HCT116 (cell line): Measurements from ENCODE around the gene IL1RAPL1. TPM values are rescaled to one million over a fixed set of nuclear protein-coding genes. Genes with fewer than 3 reads are reported as not detected.

Source experiments
- ATAC-seq: fragments of 200-7000 bp; cut with Tn5 transposase; 2 replicates; pipeline ENCODE4 v1.9.1; 2020; ENCODE audit warnings: mild to moderate bottlenecking, moderate library complexity
- BruUV-seq: library from RNA; stranded (reverse); fragments of 400-500 nt; replicated peaks from 2 replicates; lab custom pipeline; 2021; lab: Mats Ljungman, UMichigan
- CTCF ChIA-PET: fragments of 300-600 bp; sonication (Branson Sonifier 250); formaldehyde crosslinking; loops from one replicate; lab custom pipeline; 2021; ENCODE audit warnings: antibody characterized with exemption; lab: Charles Lee
- POLR2A ChIA-PET: fragments of 300-600, 350-600 bp; sonication (Branson Sonifier 250); formaldehyde crosslinking; loops from one replicate; lab custom pipeline; 2021; ENCODE audit warnings: antibody characterized with exemption; lab: Charles Lee
- RAD21 ChIA-PET, 2 experiments: fragments of 300-600 bp; sonication (Branson Sonifier 250); formaldehyde crosslinking; loops; one replicate each; lab custom pipeline; 2023; ENCODE audit warnings: low total read pairs in 2 of 2; ENCODE audit not compliant: uncharacterized antibody in 2 of 2, unreplicated experiment in 2 of 2, low non-redundant PET in 1 of 2; lab: Charles Lee
- DNase-seq: peaks from one replicate; pipeline ENCODE4 v3.0.0-alpha.2; 2010; ENCODE audit warnings: low read depth, low spot score
- H2AFZ ChIP-seq: fragments of 200-600 bp; shearing (Covaris generic), sonication (generic); 2 replicates; pipeline ENCODE4 v1.6.1; 2017; ENCODE audit warnings: low read depth, mixed run types, mixed read lengths, antibody characterized with exemption, low read length; ENCODE audit not compliant: poor library complexity, severe bottlenecking
- H3K27ac ChIP-seq: 2 replicates; pipeline ENCODE4 v1.5.1; 2012; ENCODE audit warnings: low read depth, low read length
- H3K27me3 ChIP-seq: fragments of 200-600 bp; sonication (generic); 2 replicates; pipeline ENCODE4 v1.6.1; 2016; ENCODE audit warnings: mixed run types, low read length, mixed read lengths; ENCODE audit not compliant: insufficient read depth
- H3K36me3 ChIP-seq, 2 experiments: fragments of 200-500 bp in 1 of 2; fragments of 200-600 bp in 1 of 2; sonication (Bioruptor generic) in 1 of 2; sonication (generic) in 1 of 2; 2 replicates each; pipeline versions ENCODE4 v1.5.1 to v1.6.1; 2014 to 2016; ENCODE audit warnings: low read length in 2 of 2, inconsistent platforms in 1 of 2, mixed read lengths in 1 of 2, mixed run types in 1 of 2; ENCODE audit not compliant: insufficient read depth in 2 of 2, control insufficient read depth in 1 of 2
- H3K4me1 ChIP-seq, 2 experiments: fragments of 200-600 bp in 1 of 2; sonication (generic) in 1 of 2; 2 replicates each; pipeline versions ENCODE4 v1.5.1 to v1.6.1; 2012 to 2017; ENCODE audit warnings: low read length in 2 of 2, inconsistent platforms in 1 of 2, mild to moderate bottlenecking in 1 of 2, mixed read lengths in 1 of 2, mixed run types in 1 of 2, moderate library complexity in 1 of 2; ENCODE audit not compliant: insufficient read depth in 2 of 2, control insufficient read depth in 1 of 2
- H3K4me2 ChIP-seq: fragments of 200-600 bp; sonication (generic); 2 replicates; pipeline ENCODE4 v1.6.1; 2017; ENCODE audit warnings: mixed run types, low read length, mixed read lengths
- H3K4me3 ChIP-seq, 2 experiments: fragments of 200-600 bp in 1 of 2; sonication (generic) in 1 of 2; replicated peaks in 1 of 2; 2 replicates each; pipeline ENCODE4 v1.5.1; 2011 to 2016; ENCODE audit warnings: low read length in 2 of 2, control low read depth in 1 of 2, low read depth in 1 of 2, mild to moderate bottlenecking in 1 of 2, mixed read lengths in 1 of 2, mixed run types in 1 of 2
- H3K79me2 ChIP-seq: fragments of 200-600 bp; sonication (generic); 2 replicates; pipeline ENCODE4 v1.6.1; 2017; ENCODE audit warnings: mild to moderate bottlenecking, mixed run types, low read length, moderate library complexity, mixed read lengths; ENCODE audit not compliant: insufficient read depth
- H3K9ac ChIP-seq: fragments of 200-600 bp; sonication (generic); 2 replicates; pipeline ENCODE4 v1.6.1; 2016; ENCODE audit warnings: low read length, mixed read lengths
- H3K9me2 ChIP-seq: fragments of 200-600 bp; sonication (generic), shearing (Covaris generic); 2 replicates; pipeline ENCODE4 v1.6.1; 2017; ENCODE audit warnings: mixed run types, mild to moderate bottlenecking, moderate library complexity; ENCODE audit not compliant: insufficient read depth
- H3K9me3 ChIP-seq, 2 experiments: fragments of 200-500 bp in 1 of 2; fragments of 200-600 bp in 1 of 2; sonication (Bioruptor generic) in 1 of 2; sonication (generic) in 1 of 2; 2 replicates each; pipeline ENCODE4 v1.6.1; 2014 to 2017; ENCODE audit warnings: low read length in 2 of 2, mixed read lengths in 2 of 2, inconsistent platforms in 1 of 2, low read depth in 1 of 2, mild to moderate bottlenecking in 1 of 2, mixed run types in 1 of 2, moderate library complexity in 1 of 2; ENCODE audit not compliant: control insufficient read depth in 1 of 2, insufficient read depth in 1 of 2
- H4K20me1 ChIP-seq: fragments of 200-600 bp; sonication (generic), shearing (Covaris generic); 2 replicates; pipeline ENCODE4 v1.6.1; 2017; ENCODE audit warnings: mixed run types, mild to moderate bottlenecking, moderate library complexity; ENCODE audit not compliant: insufficient read depth
- JUND ChIP-seq: IDR thresholded peaks from 2 replicates; pipeline ENCODE4 v1.6.1; 2012
- POLR2A ChIP-seq: IDR thresholded peaks from 2 replicates; pipeline ENCODE4 v1.7.0; 2011; ENCODE audit warnings: borderline replicate concordance; ENCODE audit not compliant: insufficient read depth, insufficient read length; ENCODE audit errors: extremely low read depth
- REST ChIP-seq: IDR thresholded peaks from 2 replicates; pipeline ENCODE4 v1.6.1; 2012; ENCODE audit warnings: low read depth
- ZBTB33 ChIP-seq: IDR thresholded peaks from 2 replicates; pipeline ENCODE4 v1.6.1; 2011; ENCODE audit warnings: mild to moderate bottlenecking, low read length, moderate library complexity; ENCODE audit not compliant: insufficient replicate concordance; ENCODE audit errors: extremely low read depth
- ZNF274 ChIP-seq: fragments of 200-500 bp; sonication (Bioruptor generic); IDR thresholded peaks from 2 replicates; pipeline ENCODE4 v1.6.1; 2014; ENCODE audit warnings: mild to moderate bottlenecking, low read depth, low read length, inconsistent platforms
- intact Hi-C: fragments of 100-400 bp; cut with micrococcal nuclease; formaldehyde crosslinking; loops from 2 replicates; pipeline ENCODE4 v1.10.0; 2022
- total RNA-seq: library from RNA; stranded (reverse); gene quantifications from one replicate; pipeline ENCODE4 v1.2.1, GENCODE V29; 2021; ENCODE audit not compliant: unreplicated experiment

Gene IL1RAPL1
- total RNA-seq, 1 experiment from 2014 or later = 2.8 TPM

GRCh38 chrX:29890004-29890403 lies 1302.8 kb downstream of the IL1RAPL1 start (continued):
- no peak for TF ChIP-seq REST
- TF ChIP-seq JUND = no peak
- no peak for TF ChIP-seq ZBTB33
- TF ChIP-seq ZNF274 = no peak

GRCh38 chrX:29890646-29891200 lies 1303.5 kb downstream of the IL1RAPL1 start:
- DNase-seq = no peak
- Histone ChIP-seq H3K4me2 (no peak overlapping the region), H3K36me3 (no peaks in the 10 kb centered on the region), H3K9ac (no peak overlapping the region), H4K20me1 (no peaks in the 10 kb centered on the region), H3K79me2 (no peaks in the 10 kb centered on the region), H3K27ac (no peak overlapping the region), H3K9me3 (no peaks in the 10 kb centered on the region), H3K27me3 (no peaks in the 10 kb centered on the region), H3K4me1 (no peaks in the 10 kb centered on the region), H2AFZ (no peak overlapping the region), H3K4me3 (no peak overlapping the region), H3K9me2 (no peaks in the 10 kb centered on the region)
- ChIA-PET POLR2A (no interaction called here), RAD21 (no interaction called here), CTCF (no interaction called here)
- BruUV-seq = no TSS peak
- no peak for TF ChIP-seq POLR2A
- intact Hi-C loops = no loop called here
- ATAC-seq = no peak
